HepG2 (cell line): Measurements from ENCODE around the gene COQ10B. TPM values are rescaled to one million over a fixed set of nuclear protein-coding genes. Genes with fewer than 3 reads are reported as not detected.

Source experiments
- ARID3A ChIP-seq: IDR thresholded peaks from 2 replicates; pipeline ENCODE4 v1.6.1; 2012; ENCODE audit warnings: low read depth, low read length, improper control_type of control experiment
- DNMT1 ChIP-seq: sonication (generic); formaldehyde crosslinking; IDR thresholded peaks from 2 replicates; pipeline ENCODE4 v1.5.1; 2020; ENCODE audit warnings: mild to moderate bottlenecking, missing genetic modification reagents
- ELF4 ChIP-seq: sonication (generic); formaldehyde crosslinking; IDR thresholded peaks from 2 replicates; pipeline ENCODE4 v1.5.0; 2020; ENCODE audit warnings: missing genetic modification reagents, mild to moderate bottlenecking, moderate library complexity, borderline replicate concordance
- HOMEZ ChIP-seq: IDR thresholded peaks from 2 replicates; pipeline ENCODE4 v1.6.1; 2016; ENCODE audit warnings: low read depth
- JARID2 ChIP-seq: sonication (generic); formaldehyde crosslinking; IDR thresholded peaks from 2 replicates; pipeline ENCODE4 v1.8.1; 2023; ENCODE audit warnings: missing genetic modification reagents, inconsistent platforms; ENCODE audit not compliant: insufficient replicate concordance
- KLF16 ChIP-seq, 2 experiments: sonication (generic) in 1 of 2; formaldehyde crosslinking in 1 of 2; IDR thresholded peaks; 2 replicates each; pipeline versions ENCODE4 v1.6.1 to v1.8.0; 2016 to 2023; ENCODE audit warnings: missing genetic modification reagents in 2 of 2, missing compliant biosample characterization in 1 of 2
- MED1 ChIP-seq: sonication (generic); formaldehyde crosslinking; IDR thresholded peaks from 2 replicates; pipeline ENCODE4 v1.4.0; 2020; ENCODE audit warnings: missing genetic modification reagents
- MLLT10 ChIP-seq: sonication (generic); formaldehyde crosslinking; IDR thresholded peaks from 2 replicates; pipeline ENCODE4 v1.4.0; 2020; ENCODE audit warnings: missing genetic modification reagents
- RFX1 ChIP-seq: fragments of 450-650 bp; IDR thresholded peaks from 2 replicates; pipeline ENCODE4 v1.6.1; 2017
- SATB2 ChIP-seq: sonication (generic); formaldehyde crosslinking; IDR thresholded peaks from 2 replicates; pipeline ENCODE4 v1.5.0; 2020; ENCODE audit warnings: missing genetic modification reagents
- SSRP1 ChIP-seq: IDR thresholded peaks from 2 replicates; pipeline ENCODE4 v1.6.1; 2016; ENCODE audit warnings: control low read depth
- ZBTB38 ChIP-seq: sonication (generic); formaldehyde crosslinking; IDR thresholded peaks from 2 replicates; pipeline ENCODE4 v1.5.1; 2020; ENCODE audit warnings: mild to moderate bottlenecking, missing genetic modification reagents
- ZEB1 ChIP-seq: IDR thresholded peaks from 2 replicates; pipeline ENCODE4 v1.6.1; 2012; ENCODE audit warnings: mild to moderate bottlenecking, low read depth, inconsistent platforms; ENCODE audit not compliant: insufficient replicate concordance
- ZNF263 ChIP-seq: sonication (generic); formaldehyde crosslinking; IDR thresholded peaks from 2 replicates; pipeline ENCODE4 v1.4.0; 2020; ENCODE audit warnings: missing genetic modification reagents
- ZNF282 ChIP-seq: fragments of 450-650 bp; IDR thresholded peaks from 2 replicates; pipeline ENCODE4 v1.6.1; 2018; ENCODE audit not compliant: partially characterized antibody
- ZNF318 ChIP-seq: sonication (generic); formaldehyde crosslinking; IDR thresholded peaks from 2 replicates; pipeline ENCODE4 v1.4.0; 2020; ENCODE audit warnings: mild to moderate bottlenecking, missing genetic modification reagents
- ZNF460 ChIP-seq: sonication (generic); formaldehyde crosslinking; IDR thresholded peaks from 2 replicates; pipeline ENCODE4 v1.5.1; 2020; ENCODE audit warnings: missing genetic modification reagents, mild to moderate bottlenecking, borderline replicate concordance
- ZNF790 ChIP-seq: sonication (generic); formaldehyde crosslinking; IDR thresholded peaks from 2 replicates; pipeline ENCODE4 v1.8.0; 2022; ENCODE audit warnings: missing genetic modification reagents, mild to moderate bottlenecking, borderline replicate concordance
- polyA plus RNA-seq, 8 experiments: library from polyadenylated mRNA; depleted of rRNA in 3 of 8; stranded (reverse) in 7 of 8; unstranded in 1 of 8; fragments of >200 nt; fragmentation: Illumina TruSeq in 4 of 8; extraction: Trizol in 4 of 8; gene quantifications; 2 replicates each; pipeline versions ENCODE4 v1.2.1 to v1.2.3, GENCODE V29; 2011 to 2016; ENCODE audit warnings: low read depth in 4 of 8, missing spikeins in 1 of 8, mixed read lengths in 1 of 8; ENCODE audit not compliant: insufficient read depth in 1 of 8
- total RNA-seq, 5 experiments: library from RNA; depleted of rRNA; stranded (reverse); fragments of >200 nt; fragmentation: Illumina TruSeq; extraction: Trizol; gene quantifications; 2 replicates each; pipeline ENCODE4 v1.2.3, GENCODE V29; 2016; ENCODE audit warnings: low read depth in 1 of 5

COQ10B gene
- total and polyA plus RNA-seq, 2 of the 13 experiments (the other 11 are each of a cell fraction or from before 2014, with no cell fraction given): 4.6 to 34.9 TPM

GRCh38 chr2:197453123-197453913 is at the start of gene COQ10B (continued):
- TF ChIP-seq ZNF318 (CRISPR knock-in tag) (peak; percentile 43; the same call in 1 of the 2 replicates), ELF4 (CRISPR knock-in tag) (peak; percentile 98; the same call in 1 of the 2 replicates), ZNF460 (CRISPR knock-in tag) (peak; percentile 13; the same call in 1 of the 2 replicates), MLLT10 (no peak), SSRP1 (peak; percentile 87; the same call in 1 of the 2 replicates), ZNF282 (no peak), JARID2 (CRISPR knock-in tag) (peak; percentile 3), DNMT1 (CRISPR knock-in tag) (peak; percentile 22; the same call in 1 of the 2 replicates), HOMEZ (CRISPR knock-in tag) (0 out of 2 replicates have a peak, but pooled peaks have one; percentile 86), ZBTB38 (peak; percentile 83), ZNF790 (CRISPR knock-in tag) (no peak; the same call in 1 of the 2 replicates), ZEB1 (peak; percentile 17), ZNF263 (0 out of 2 replicates have a peak, but pooled peaks have one; percentile 28), KLF16 (CRISPR knock-in tag; IDR thresholded peaks at IDR 0.05) (peak in 1 of 2 experiments; percentile 71; a peak in 1 of 4 replicates), MED1 (CRISPR knock-in tag) (peak; percentile 67), RFX1 (no peak), SATB2 (CRISPR knock-in tag) (no peak), ARID3A (no peak; the same call in 1 of the 2 replicates)
